Thyroid gland (tissue), 4 donors: ENCODE measurements around the gene NMT1. TPM values are rescaled to one million over a fixed set of nuclear protein-coding genes. Genes with fewer than 3 reads are reported as not detected.
A peak's percentile ranks its signal among the peaks of the same experiment; 100 is the strongest.

Experiments used
- DNase-seq, 2 donors: peaks; one replicate each; pipeline ENCODE4 v3.0.0-alpha.2; 2019
- H3K27ac ChIP-seq, 3 donors: fragments of 200-600 bp; sonication (generic); 1 replicate in 2 of 3; 2 replicates in 1 of 3; pipeline ENCODE4 v1.5.1; 2016 to 2019; ENCODE audit warnings: mild to moderate bottlenecking in 1 of 3, moderate library complexity in 1 of 3
- H3K27me3 ChIP-seq: fragments of 200-600 bp; sonication (generic); one replicate; pipeline ENCODE4 v1.5.1; 2019
- H3K36me3 ChIP-seq, 2 donors: fragments of 200-600 bp; sonication (generic); one replicate each; pipeline ENCODE4 v1.5.1; 2016 to 2019
- H3K4me1 ChIP-seq, 2 donors: fragments of 200-600 bp; sonication (generic); one replicate each; pipeline ENCODE4 v1.5.1; 2017 to 2019
- H3K4me3 ChIP-seq, 3 donors: fragments of 200-600 bp; sonication (generic); replicated peaks in 1 of 3; 1 replicate in 2 of 3; 2 replicates in 1 of 3; pipeline ENCODE4 v1.5.1; 2016; ENCODE audit warnings: mild to moderate bottlenecking in 1 of 3
- H3K9me3 ChIP-seq: fragments of 200-600 bp; sonication (generic); one replicate; pipeline ENCODE4 v1.5.1; 2017
- CTCF ChIP-seq, 6 experiments: fragments of 200-600 bp in 3 of 6; fragments of 450-650 bp in 3 of 6; sonication (generic) in 3 of 6; IDR thresholded peaks; one replicate each; pipeline ENCODE4 v1.5.1; 2016 to 2019; ENCODE audit warnings: antibody characterized with exemption in 6 of 6, mild to moderate bottlenecking in 2 of 6, inconsistent platforms in 1 of 6, moderate library complexity in 1 of 6
- POLR2A ChIP-seq, 2 donors: fragments of 450-650 bp; IDR thresholded peaks; one replicate each; pipeline ENCODE4 v1.6.1; 2017; ENCODE audit warnings: antibody characterized with exemption in 2 of 2, mild to moderate bottlenecking in 2 of 2, moderate library complexity in 1 of 2
- WGBS, 2 donors: methylation state at CpG; one replicate each; pipeline ENCODE4 v1.1.5; 2017; 5-methylcytosine and 5-hydroxymethylcytosine counted together
- intact Hi-C: fragments of 100-400 bp; cut with DNase I; formaldehyde crosslinking; loops from one replicate; pipeline ENCODE4 v1.15.1; 2023
- total RNA-seq, 4 donors: library from RNA; depleted of rRNA; stranded (reverse); fragments of >200 nt; gene quantifications; one replicate each; pipeline ENCODE4 v1.2.3, GENCODE V29; 2016

NMT1 gene
- total RNA-seq, 4 donors from 2014 or later: 71.7 to 98.9 (median 85.2) TPM

- peak; percentile 62 to 72 for DNase-seq
- Histone ChIP-seq H3K4me3 (peak overlapping the region in 1 of 3 donors; percentile 26), H3K27me3 (no peaks in the 10 kb centered on the region), H3K9me3 (no peaks in the 10 kb centered on the region), H3K36me3 (no peaks in the 10 kb centered on the region), H3K4me1 (peaks cover 28 to 42% of the 10 kb centered on the region in 2 donors), H3K27ac (peak overlapping the region in 2 of 3 donors; percentile 52 to 71)
- TF ChIP-seq CTCF (IDR thresholded peaks at IDR 0.05): peak; percentile 28 to 98 (median 84)
- peak in 1 of 2 donors; percentile 20 for TF ChIP-seq POLR2A (IDR thresholded peaks at IDR 0.05)
- intact Hi-C loops: loop anchor here (5.0 to 10.0 kb wide), 4 partner anchors 57 to 244 kb away; partner anchors contain the start of gene C1QL1
- WGBS, 2 donors: 7 to 11% methylated on average over 25 to 41 of the region's 57 CpGs
Observed at GRCh38 chr17:45021607-45022287, 39.4 kb upstream of the NMT1 start.

- H3K36me3 ChIP-seq: no peaks in the 10 kb centered on the region
- intact Hi-C loops: loop anchor here (5.0 to 10.0 kb wide), 4 partner anchors 57 to 245 kb away; partner anchors contain the start of gene C1QL1
- H3K4me3 ChIP-seq: no peak overlapping the region
- no peak for TF ChIP-seq POLR2A (IDR thresholded peaks at IDR 0.05)
- no peak for TF ChIP-seq CTCF (IDR thresholded peaks at IDR 0.05)
- DNase-seq: no peak
- no peaks in the 10 kb centered on the region for H3K27me3 ChIP-seq
- no peaks in the 10 kb centered on the region for H3K9me3 ChIP-seq
- H3K4me1 ChIP-seq: peaks cover 28 to 42% of the 10 kb centered on the region in 2 donors
- peak overlapping the region in 2 of 3 donors; percentile 52 to 71 for H3K27ac ChIP-seq
- 88 to 97% methylated on average over 5 of the region's 8 CpGs for WGBS, 2 donors
Observed at GRCh38 chr17:45022288-45022648, 38.8 kb upstream of the NMT1 start.

- Histone ChIP-seq H3K27ac (no peak overlapping the region), H3K4me1 (peaks cover 28 to 42% of the 10 kb centered on the region in 2 donors)
- WGBS, 2 donors: 87 to 91% methylated on average over 8 to 12 of the region's 13 CpGs
Observed at GRCh38 chr17:45022655-45023339, 38.3 kb upstream of the NMT1 start.

GRCh38 chr17:45029096-45029495, 32.0 kb upstream of the NMT1 start:
- WGBS, 2 donors: 84 to 100% methylated on average over 3 to 6 of the region's 7 CpGs
- no peak for DNase-seq
- no peaks in the 10 kb centered on the region for H3K9me3 ChIP-seq
- no peaks in the 10 kb centered on the region for H3K27me3 ChIP-seq
- no peak for TF ChIP-seq POLR2A (IDR thresholded peaks at IDR 0.05)
- TF ChIP-seq CTCF (IDR thresholded peaks at IDR 0.05): no peak
- no peak overlapping the region for H3K4me3 ChIP-seq
- intact Hi-C loops: loop anchor here (10.0 kb wide), 1 partner anchor 64 kb away; the partner anchor contains the start of gene C1QL1
- no peak overlapping the region for H3K27ac ChIP-seq
- H3K36me3 ChIP-seq: peaks cover 28 to 31% of the 10 kb centered on the region in 2 donors
- H3K4me1 ChIP-seq: no peaks in the 10 kb centered on the region

More at GRCh38 chr17:45022655-45023339, 38.3 kb upstream of the NMT1 start:
- no peak overlapping the region for H3K4me3 ChIP-seq
- no peak for DNase-seq
- no peaks in the 10 kb centered on the region for H3K27me3 ChIP-seq
- no peaks in the 10 kb centered on the region for H3K36me3 ChIP-seq
- intact Hi-C loops: loop anchor here (5.0 to 10.0 kb wide), 4 partner anchors 58 to 245 kb away; partner anchors contain the start of gene C1QL1
- TF ChIP-seq CTCF (IDR thresholded peaks at IDR 0.05) (no peak), POLR2A (IDR thresholded peaks at IDR 0.05) (no peak)
- no peaks in the 10 kb centered on the region for H3K9me3 ChIP-seq
